NCI-H146 treated with DMSO at 0.1 percent for 48 hours (cell line): Measurements from ENCODE around the gene CARD10.
"Not testable (repeated sequence)": the region's sequence is repeated elsewhere in the genome, so short reads cannot be mapped to it uniquely, and the experiment has no call there.

Experiments used
- DNase-seq: peaks from one replicate; lab custom pipeline; 2025; ENCODE audit not compliant: unreplicated experiment; lab: John Stamatoyannopoulos, UW

The CARD10 gene

DNA sequence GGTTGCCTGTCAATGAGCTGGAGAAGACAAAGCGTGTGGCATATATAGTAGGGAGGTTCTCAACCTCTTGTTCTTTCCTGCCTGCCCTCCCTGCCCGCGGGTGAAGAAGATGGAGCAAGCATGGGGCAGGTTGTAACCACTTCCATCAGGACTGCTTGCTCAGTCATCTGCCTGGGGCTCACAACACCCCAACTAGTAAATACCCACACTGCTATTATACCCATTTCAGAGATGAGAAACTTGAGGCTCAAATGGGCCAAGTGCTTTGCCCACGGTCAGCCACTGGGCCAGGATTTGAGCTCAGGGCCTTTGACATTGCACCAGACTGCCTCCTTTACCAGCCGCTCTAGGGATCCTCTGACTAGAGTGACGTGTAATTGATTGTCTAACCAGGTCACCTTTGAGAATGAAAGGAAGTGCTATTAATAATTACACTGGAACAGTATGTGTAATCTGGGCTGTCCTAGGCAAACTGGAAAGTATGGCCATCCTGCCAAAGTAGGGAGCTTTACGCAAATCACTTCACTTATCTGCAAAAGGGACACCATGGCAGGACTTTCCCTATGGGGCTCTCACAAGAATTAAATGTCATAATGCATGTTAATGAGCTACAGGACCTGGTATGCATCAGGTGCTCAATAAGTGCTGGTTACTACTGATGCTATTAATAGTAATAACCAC, 38.2 kb upstream of the CARD10 start:
- no peak for DNase-seq

DNA sequence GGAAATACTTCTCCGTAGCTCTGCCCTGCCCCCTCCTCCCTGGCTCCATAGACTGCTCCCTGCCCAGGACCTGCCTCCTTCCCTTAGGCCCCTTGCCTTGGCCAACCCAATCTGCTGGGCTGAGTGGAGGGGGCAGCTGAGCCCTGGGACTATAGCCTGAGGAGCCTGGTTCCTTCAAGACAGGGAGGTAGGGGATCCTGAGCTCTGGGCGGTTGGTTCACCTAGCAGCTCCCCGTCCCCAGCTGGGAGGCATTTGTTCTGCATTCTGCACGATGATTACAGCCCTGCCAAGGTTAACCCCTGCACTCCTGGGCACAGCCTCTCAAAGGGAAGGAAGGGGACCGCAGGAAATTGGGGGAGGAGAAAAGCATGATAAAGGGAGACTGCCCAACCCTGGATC, 37.5 kb upstream of the CARD10 start:
- DNase-seq, result no peak

DNA sequence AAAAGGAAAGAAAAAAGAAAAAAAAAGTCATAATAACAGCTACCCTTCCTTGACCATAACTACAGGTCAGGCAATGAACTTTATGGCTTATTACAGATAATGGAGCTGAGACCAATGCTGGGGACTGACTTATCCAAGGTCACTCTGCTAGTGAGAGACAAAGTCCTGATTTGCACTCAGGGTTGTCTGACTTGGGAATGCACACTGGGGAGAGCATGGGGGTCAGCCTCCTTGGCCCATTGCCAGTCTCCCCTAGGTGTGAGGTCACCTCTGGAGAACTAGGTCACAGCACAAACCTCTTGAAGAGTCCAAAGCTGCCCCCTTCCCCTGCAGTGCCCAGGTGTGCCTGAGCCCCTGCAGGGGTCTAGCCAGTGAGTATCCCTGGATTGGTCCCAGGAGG, 35.8 kb upstream of the CARD10 start:
- no peak for DNase-seq

DNA sequence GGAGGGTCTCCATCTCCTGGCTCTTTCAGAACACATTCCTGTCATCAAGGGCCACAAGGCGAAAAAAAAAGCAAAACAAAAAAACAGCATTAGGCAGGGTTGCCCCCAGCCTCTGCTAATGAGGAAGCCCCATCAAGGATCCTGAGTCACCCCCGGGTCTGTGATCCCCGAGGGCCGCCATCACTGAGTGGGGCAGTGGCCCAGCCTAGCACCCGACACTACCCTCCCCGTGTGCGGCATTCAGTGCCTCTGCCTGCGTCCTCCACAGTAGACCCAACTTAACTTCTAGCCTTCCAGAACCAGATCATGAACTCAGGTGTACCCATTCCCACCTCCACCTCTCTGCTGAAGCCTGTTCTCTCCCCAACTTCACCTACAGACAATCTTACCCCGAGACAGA, 34.5 kb upstream of the CARD10 start:
- no peak for DNase-seq

DNA sequence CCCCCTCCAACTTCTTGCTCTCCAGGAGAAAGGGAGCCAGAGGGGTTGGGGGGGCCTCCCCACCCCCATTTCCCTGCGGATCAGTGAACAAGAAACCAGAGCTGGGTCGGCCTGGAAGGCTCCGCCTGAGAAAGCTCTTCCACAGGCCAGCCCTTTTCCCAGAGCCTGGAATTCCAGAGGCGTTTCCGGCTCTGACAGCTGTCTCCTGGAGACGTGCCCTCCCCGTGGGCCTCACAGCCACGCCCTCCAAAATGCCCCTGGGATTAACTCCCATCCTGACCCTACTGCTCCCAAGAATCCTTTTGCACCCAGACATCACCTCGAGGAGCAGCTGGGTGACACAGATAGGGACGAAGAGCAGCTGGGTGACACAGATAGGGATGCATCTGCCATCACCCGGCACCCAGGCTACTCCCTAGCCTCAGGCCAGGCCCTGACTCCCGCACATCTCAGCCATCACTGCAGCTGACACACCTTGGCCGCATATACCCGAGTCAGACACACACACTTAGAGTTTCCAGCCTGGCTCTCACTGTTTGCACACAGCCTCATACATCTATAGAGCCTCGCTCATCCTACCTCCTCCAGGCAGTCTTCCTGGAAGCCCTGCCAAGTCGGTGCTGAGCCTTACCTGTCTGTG, 33.4 kb upstream of the CARD10 start:
- DNase-seq, result no peak

DNA sequence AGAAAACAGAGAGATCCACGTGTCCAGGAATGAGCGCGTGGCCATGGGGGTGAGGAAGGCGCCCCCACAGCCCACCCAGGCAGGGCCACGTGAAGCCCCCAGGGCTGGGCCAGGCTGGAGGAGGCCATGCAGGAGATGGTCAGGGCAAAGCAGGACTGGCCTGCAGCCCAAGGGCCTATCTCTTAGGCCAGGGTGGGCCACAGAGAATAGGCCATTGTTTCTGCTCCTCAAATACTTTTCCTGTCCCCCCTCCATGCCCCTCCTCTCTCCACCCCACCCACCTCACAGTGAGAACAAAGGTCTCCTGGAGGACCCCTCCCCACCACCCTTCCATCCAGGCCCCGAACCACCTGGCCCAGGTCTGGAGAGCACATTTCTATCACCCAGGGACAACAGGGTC, 32.8 kb upstream of the CARD10 start:
- no peak for DNase-seq

DNA sequence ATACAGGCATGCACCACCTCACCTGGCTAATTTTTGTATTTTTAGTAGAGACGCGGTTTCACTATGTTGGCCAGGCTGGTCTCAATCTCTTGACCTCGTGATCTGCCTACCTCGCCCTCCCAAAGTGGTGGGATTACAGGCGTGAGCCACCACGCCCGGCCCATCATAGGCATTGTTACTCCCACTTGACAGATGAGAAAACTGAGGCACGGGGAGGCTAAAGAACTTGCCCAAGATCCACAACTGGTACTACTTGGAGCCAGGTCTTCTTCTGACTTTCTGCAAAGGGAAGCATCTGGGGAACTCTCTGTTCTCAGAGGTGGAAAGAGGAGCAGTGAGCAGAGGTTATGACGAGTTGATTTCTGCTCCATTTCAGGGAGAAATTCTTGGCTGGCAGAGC, 31.7 kb upstream of the CARD10 start:
- not testable (repeated sequence) for DNase-seq

DNA sequence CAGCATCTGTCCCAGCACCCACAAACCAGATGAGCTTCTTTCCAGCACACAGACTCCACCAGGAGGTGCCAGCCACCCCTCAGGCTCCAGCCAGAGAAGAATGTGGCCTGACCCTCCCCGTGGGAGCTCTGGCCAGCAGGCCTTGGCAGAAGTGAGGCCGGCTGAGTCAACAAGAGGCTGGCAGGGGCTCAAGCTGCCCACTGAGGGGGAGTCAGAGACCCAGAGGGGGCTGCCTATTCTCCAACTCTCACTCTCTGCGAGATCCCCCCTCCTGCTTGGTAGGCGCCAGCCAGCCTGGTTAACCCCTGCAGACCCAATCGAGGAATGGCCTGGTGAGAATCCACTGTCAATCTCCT, 30.5 kb upstream of the CARD10 start:
- no peak for DNase-seq

DNA sequence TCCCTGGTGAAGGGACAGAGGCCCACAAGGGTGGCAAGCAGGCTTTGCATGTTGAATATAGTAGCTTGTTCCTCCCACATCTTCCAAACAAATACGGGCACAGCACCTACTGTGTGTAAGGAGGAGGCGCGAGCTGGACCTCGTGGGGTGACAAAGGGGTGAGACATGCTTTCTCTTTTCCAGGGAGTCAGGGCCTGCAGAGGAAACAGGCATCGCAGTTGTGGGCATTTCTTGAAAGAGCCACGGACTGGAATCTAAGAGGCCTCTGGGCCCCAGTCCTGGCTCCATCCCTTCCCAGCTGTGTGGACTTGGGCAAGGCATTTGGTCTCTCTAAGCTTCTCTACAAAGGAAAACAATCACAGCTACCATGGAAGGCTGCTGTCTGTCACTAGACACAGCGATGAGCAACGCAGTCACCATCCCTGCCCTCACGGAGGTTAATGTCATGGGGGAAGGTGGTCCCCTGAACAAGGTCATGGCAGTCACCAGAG, 28.1 kb upstream of the CARD10 start:
- no peak for DNase-seq

DNA sequence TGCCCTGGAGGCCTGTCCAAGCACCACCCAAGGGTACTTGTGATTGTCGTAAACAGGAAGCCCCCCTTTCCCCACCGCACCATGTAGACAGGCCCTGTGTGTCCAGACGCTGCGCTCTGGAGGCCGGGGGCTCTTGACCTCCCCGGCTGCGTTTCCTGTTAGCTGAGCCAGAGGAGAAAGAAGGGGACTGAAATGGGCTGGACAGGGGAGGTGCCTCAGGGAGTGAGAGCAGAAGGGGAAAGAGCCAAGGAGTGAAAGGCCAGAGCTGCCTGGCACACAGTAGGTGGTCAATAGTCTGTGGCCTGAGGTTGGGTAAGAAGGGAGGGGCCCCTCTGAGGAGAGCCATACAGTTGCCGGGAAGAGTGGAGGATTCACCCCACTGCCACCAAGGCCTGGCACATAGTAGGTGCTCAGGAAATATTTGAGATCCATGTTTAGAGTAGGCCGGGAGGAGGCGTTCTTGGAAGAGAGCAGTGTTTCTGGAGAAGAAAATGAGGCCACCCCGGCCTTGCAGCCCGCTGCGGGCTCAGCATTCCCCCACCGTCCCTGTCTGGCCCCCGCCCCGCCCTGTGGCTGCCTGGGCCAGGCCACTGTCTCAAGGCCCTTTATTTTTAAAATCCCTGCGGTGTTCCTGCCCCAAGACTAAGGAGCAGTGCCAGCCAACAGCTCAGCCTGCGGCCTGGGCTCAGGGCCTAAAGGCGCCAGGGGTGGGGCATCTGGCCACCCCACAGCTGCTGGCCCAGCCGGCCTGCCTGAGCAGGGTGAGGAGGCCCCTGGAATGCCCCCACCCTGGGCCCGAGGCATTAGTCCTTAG, 27.4 kb upstream of the CARD10 start:
- no peak for DNase-seq

DNA sequence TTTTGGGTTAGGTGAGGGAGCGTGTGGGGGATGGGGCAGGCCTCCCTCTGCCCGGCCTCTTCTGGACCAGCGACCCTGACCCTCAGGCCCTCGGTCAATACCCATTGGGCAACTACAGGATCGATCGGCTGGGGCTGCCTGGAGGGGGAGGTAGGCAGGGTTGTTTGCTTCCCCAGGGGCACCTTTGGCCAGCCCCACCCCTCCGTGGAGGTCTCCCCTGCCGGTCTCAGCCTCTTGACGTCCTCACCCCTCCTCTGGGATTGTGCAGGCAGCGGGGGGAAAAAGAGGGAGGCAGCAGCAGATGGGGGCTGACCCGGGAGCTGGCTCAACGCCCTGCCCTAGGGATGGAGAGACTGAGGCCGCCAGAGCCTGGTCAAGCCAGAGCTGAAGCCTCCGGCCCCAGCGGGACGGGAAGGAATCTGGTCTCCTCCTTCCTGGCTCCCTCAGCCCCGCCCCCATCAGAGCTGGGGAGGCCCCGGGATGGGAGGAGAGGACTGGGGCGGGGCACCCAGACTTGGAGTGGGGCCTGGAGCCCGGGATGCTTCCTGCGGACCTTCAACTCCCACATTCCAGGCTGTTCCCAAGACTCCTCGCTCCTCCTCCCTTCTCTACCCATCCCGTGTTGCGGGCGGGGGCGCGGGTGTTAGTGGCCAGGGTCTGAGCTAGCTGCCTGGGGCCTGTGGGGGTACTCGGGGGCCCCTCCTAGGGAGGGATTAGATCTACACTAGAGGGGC, 26.7 kb upstream of the CARD10 start:
- no peak for DNase-seq

DNA sequence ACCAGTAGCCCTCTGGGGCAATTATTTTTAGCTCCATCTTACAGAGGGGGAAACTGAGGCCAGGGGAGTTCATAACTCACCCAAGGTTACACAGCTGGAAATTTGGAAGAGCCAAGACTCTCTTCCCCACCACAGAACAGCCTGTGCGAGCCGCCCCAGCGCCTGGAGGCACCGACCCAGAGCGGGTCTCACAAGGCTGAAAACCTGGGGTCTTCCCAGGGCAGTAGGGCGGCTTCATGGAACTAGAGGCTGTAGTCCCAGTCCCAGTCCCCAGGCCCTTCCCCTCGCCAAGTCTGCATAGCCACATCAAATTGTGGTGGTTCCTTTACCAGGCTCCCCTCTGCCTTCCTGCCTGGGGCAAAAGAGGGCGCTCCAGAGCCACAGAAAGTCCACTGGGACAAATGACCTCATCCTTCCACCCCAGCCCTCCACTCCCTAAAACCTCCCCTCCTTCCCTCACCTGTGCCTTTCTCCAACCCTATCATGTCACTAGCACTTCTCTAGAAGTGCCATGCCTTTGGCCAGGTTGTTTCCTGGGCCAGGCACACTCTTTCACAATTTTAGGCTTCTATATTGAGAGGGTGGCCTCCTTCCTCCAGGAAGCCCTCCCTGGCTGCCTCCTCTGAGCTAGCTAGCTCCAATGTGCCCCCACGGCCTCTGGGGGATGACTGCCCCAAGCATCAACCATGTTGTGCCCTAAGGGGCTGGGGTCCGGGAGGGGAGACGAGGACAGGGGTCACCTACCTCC, 25.9 kb upstream of the CARD10 start:
- DNase-seq, result no peak

DNA sequence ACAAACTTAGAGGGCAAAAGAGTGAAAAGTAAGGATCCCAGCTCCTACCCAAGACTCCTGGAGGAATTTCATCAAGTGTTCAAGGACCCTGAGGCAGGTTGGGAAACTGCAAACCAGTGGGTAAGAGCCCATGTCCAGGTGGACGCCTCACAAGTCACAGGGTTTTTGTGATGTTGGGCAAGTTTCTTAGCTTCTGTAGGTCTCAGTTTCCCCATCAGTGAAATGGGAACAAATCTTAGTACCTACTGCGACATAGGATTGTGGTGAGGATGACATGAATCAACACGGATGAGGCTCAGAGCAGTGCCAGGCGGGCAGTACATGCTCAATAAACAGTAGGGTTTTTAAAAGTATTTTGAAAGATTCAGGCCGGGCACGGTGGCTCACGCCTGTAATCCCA, 23.7 kb upstream of the CARD10 start:
- no peak for DNase-seq

DNA sequence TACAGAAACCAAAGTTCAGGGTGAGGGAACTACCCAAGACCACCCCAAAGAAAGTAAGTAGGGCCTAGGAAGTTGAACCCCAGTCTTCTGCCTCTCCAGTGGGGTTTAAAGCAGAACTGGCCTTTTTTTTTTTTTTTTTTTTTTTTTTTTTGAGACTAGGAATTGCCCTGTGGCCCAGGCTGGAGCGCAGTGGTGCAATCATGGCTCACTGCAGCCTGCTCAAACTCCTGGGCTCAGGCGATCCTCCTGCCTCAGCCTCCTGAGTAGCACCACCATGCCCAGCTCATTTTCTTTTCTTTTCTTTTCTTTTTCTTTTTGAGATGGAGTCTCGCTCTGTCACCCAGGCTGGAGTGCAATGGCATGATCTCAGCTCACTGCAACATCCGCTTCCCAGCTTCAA, 23.2 kb upstream of the CARD10 start:
- DNase-seq, result not testable (repeated sequence)

DNA sequence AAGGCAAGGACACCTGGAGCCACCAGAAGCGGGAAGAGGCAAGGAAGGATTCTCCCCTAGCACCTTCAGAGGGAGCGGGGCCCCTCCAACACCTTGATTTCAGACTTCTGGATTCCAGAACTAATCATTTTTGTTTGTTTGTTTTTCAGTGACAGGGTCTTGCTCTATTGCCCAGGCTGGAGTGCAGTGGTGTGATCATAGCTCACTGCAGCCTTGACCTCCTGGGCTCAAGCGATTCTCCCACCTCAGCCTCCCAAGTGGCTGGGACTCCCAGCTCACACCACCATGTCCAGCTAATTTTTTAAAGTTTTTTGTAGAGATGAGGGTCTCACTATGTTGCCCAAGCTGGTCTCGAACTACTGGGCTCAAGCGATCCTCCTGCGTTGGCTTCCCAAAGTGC, 20.6 kb upstream of the CARD10 start:
- not testable (repeated sequence) for DNase-seq

DNA sequence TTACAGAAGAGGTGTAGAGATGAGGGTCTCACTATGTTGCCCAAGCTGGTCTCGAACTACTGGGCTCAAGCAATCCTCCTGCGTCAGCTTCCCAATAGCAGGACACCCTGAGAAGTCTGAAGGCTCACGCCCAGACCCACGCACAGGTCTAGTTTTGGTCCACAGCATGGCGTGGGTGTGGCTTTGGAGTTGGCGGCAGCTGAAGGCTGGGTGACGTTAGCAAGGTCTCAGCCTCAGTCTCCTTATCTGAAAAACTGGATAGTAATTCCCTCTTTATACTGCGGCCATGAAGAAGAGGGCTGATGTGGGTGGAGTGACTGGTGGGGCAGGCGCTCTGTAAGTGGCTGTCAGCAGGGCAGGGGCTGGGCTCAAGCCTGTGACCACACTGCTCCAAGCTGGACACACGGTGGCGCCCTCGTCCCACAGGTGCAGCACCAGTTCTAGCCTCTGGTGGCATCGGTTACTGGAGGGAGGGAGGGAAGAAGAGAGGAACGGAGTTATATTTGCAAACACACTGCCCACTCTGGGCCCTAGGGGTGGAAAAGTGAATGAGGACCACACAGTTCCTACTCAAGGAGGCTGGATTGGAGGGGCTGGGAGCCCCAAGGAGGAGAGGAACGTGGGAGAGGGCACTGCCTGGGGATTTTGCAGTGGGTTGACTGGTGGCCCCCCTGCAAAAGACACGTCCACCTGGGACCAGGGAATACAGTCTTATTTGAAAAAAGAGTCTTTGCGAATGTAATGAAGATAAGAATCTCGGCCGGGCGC, 19.6 kb upstream of the CARD10 start:
- peak; percentile 50 for DNase-seq

DNA sequence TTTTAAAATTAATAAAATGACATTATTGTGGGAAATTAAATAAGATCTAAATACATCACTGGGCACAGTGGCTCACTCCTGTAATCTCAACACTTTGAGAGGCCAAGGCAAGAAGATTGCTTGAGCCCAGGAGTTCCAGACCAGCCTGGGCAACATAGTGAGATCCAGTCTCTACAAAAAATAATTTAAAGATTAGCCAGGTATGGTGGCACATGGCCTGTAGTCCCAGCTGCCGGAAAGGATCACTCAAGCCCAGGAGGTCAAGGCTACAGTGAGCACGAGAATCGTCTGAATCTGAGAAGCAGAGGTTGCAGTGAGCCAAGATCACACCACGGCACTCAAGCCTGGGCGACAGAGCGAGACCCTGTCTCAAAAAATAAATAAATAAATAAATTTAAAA, 15.9 kb upstream of the CARD10 start:
- no peak for DNase-seq

DNA sequence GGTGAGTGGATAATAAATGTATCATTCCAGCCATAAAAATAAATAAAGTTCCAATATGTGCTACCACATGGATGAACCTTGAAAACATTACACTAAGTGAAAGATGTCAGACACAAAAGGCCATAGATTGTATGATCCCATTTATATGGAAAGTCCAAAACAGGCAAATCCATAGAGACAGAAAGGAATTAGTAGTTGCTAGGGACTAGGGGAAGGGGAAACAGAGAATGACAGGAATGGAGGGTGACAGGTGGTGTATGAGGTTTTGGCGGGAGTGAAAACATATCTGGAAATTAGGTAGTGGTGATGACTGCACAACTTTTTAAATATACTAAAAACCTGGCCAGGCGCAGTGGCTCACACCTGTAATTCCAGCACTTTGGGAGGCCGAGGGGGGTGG, 15.2 kb upstream of the CARD10 start:
- DNase-seq, result no peak

DNA sequence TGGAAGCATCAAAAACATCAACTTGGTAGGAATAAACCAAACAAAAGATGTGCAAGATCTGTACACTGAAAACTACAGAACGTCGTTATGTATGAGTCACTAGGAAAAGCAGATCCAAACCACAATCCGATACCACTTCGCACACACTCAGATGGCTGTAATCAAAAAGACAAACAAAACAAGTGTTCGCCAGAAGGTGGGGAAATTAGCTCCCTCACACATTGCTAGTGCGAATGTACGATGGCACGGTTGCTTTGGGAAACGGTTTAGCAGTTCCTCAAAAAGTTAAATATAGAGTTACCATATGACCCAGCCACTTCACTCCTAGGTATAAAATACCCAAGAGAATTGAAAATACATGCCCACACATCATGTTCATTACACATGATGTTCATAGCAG, 14.8 kb upstream of the CARD10 start:
- no peak for DNase-seq
